ENCODE data around the gene CDH13.

DNA sequence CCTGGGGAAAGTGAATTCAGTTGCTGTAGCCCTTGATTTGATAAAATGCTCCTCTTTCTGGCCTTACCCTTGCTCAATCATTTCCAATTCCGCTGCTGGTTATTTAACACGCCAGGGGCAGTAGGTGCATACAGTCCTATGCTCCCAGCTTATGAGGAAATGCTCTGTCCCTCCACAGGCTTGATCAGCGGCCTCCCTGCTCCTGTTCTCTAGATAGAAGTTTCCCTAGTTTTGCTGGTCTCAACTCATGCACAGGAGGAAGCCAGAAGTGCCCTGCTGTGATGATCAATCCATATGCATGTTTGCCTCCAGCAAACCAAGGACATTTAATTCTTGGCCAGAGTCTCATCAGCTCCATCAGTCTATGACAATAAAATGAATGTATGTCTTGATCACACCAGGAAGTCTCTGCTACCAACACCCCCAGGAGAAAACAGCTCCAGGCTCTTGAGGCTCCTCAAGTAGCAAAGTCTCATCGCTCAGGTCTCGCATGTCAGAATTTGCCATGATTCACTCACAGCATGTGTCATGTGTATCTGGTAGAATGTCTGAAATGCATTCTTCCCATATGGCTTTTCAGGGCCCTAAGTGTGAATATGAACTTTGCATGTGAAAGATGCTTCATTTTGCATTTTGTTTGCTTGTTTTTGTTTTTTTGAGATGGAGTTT lies 208.9 kb downstream of the CDH13 start:
- TF ChIP-seq, protein P1, sequence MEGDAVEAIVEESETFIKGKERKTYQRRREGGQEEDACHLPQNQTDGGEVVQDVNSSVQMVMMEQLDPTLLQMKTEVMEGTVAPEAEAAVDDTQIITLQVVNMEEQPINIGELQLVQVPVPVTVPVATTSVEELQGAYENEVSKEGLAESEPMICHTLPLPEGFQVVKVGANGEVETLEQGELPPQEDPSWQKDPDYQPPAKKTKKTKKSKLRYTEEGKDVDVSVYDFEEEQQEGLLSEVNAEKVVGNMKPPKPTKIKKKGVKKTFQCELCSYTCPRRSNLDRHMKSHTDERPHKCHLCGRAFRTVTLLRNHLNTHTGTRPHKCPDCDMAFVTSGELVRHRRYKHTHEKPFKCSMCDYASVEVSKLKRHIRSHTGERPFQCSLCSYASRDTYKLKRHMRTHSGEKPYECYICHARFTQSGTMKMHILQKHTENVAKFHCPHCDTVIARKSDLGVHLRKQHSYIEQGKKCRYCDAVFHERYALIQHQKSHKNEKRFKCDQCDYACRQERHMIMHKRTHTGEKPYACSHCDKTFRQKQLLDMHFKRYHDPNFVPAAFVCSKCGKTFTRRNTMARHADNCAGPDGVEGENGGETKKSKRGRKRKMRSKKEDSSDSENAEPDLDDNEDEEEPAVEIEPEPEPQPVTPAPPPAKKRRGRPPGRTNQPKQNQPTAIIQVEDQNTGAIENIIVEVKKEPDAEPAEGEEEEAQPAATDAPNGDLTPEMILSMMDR (tag by site-specific recombination; IDR thresholded peaks at IDR 0.05) = no peak
- TF ChIP-seq KLF9 (tag by site-specific recombination; IDR thresholded peaks at IDR 0.05; ENCODE audit: low read depth) (no peak), ZNF670 (tag by site-specific recombination; IDR thresholded peaks at IDR 0.05; ENCODE audit: low read depth) (no peak), ZNF2 (tag by site-specific recombination; IDR thresholded peaks at IDR 0.05) (no peak), ZNF23 (tag by site-specific recombination; IDR thresholded peaks at IDR 0.05; ENCODE audit: borderline replicate concordance) (no peak), ZNF140 (tag by site-specific recombination; IDR thresholded peaks at IDR 0.05) (no peak), ZNF24 (tag by site-specific recombination; IDR thresholded peaks at IDR 0.05) (no peak), ZNF747 (tag by site-specific recombination; IDR thresholded peaks at IDR 0.05) (no peak), TCF7L2 (IDR thresholded peaks at IDR 0.05; ENCODE audit: borderline replicate concordance, low read depth, low read length) (no peak), ZNF768 (tag by site-specific recombination; IDR thresholded peaks at IDR 0.05) (no peak), EGR2 (tag by site-specific recombination; IDR thresholded peaks at IDR 0.05; ENCODE audit: low read depth) (no peak)
- TF ChIP-seq, protein P2, sequence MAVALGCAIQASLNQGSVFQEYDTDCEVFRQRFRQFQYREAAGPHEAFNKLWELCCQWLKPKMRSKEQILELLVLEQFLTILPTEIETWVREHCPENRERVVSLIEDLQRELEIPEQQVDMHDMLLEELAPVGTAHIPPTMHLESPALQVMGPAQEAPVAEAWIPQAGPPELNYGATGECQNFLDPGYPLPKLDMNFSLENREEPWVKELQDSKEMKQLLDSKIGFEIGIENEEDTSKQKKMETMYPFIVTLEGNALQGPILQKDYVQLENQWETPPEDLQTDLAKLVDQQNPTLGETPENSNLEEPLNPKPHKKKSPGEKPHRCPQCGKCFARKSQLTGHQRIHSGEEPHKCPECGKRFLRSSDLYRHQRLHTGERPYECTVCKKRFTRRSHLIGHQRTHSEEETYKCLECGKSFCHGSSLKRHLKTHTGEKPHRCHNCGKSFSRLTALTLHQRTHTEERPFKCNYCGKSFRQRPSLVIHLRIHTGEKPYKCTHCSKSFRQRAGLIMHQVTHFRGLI (tag by site-specific recombination; IDR thresholded peaks at IDR 0.05) = no peak
- TF ChIP-seq, protein P3, sequence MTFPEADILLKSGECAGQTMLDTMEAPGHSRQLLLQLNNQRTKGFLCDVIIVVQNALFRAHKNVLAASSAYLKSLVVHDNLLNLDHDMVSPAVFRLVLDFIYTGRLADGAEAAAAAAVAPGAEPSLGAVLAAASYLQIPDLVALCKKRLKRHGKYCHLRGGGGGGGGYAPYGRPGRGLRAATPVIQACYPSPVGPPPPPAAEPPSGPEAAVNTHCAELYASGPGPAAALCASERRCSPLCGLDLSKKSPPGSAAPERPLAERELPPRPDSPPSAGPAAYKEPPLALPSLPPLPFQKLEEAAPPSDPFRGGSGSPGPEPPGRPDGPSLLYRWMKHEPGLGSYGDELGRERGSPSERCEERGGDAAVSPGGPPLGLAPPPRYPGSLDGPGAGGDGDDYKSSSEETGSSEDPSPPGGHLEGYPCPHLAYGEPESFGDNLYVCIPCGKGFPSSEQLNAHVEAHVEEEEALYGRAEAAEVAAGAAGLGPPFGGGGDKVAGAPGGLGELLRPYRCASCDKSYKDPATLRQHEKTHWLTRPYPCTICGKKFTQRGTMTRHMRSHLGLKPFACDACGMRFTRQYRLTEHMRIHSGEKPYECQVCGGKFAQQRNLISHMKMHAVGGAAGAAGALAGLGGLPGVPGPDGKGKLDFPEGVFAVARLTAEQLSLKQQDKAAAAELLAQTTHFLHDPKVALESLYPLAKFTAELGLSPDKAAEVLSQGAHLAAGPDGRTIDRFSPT (tag by site-specific recombination; IDR thresholded peaks at IDR 0.05) = no peak

Measured in HEK293 (cell line).